Osteoblast (primary cell): ENCODE measurements around the gene ZNF726. TPM values are rescaled to one million over a fixed set of nuclear protein-coding genes. Genes with fewer than 3 reads are reported as not detected.
"Not testable (repeated sequence)": the region's sequence is repeated elsewhere in the genome, so short reads cannot be mapped to it uniquely, and the experiment has no call there.

ENCODE experiments used
- DNase-seq: peaks from one replicate; pipeline ENCODE4 v3.0.0; 2011; ENCODE audit warnings: low spot score, mixed read lengths; ENCODE audit not compliant: insufficient read length; ENCODE audit errors: missing footprints
- H2AFZ ChIP-seq: 2 replicates; pipeline ENCODE4 v1.6.0; 2011; ENCODE audit warnings: mild to moderate bottlenecking, low read length
- H3K27ac ChIP-seq: 2 replicates; pipeline ENCODE4 v1.5.1; 2011; ENCODE audit warnings: mild to moderate bottlenecking, low read depth, low read length, moderate library complexity
- H3K27me3 ChIP-seq: 2 replicates; pipeline ENCODE4 v1.6.0; 2012; ENCODE audit warnings: mild to moderate bottlenecking, control low read depth, inconsistent platforms, low read length, moderate library complexity; ENCODE audit not compliant: insufficient read depth
- H3K36me3 ChIP-seq: 2 replicates; pipeline ENCODE4 v1.5.1; 2011; ENCODE audit warnings: mild to moderate bottlenecking, low read length, control low read depth, moderate library complexity; ENCODE audit not compliant: insufficient read depth
- H3K4me1 ChIP-seq: 2 replicates; pipeline ENCODE4 v1.5.1; 2011; ENCODE audit warnings: mild to moderate bottlenecking, low read length, control low read depth, moderate library complexity; ENCODE audit not compliant: insufficient read depth
- H3K4me2 ChIP-seq: 2 replicates; pipeline ENCODE4 v1.6.0; 2011; ENCODE audit warnings: mild to moderate bottlenecking, low read length; ENCODE audit not compliant: insufficient read depth
- H3K4me3 ChIP-seq: fragments of 200-600 bp; sonication (generic); 3 replicates; pipeline ENCODE4 v1.5.1; 2012; ENCODE audit warnings: mild to moderate bottlenecking, low read length, inconsistent platforms; ENCODE audit not compliant: insufficient read depth
- H3K79me2 ChIP-seq: 2 replicates; pipeline ENCODE4 v1.6.0; 2012; ENCODE audit warnings: mild to moderate bottlenecking, low read length, control low read depth, inconsistent platforms; ENCODE audit not compliant: insufficient read depth
- H3K9me3 ChIP-seq: 2 replicates; pipeline ENCODE4 v1.5.1; 2011; ENCODE audit warnings: low read depth, low read length, control low read depth
- H4K20me1 ChIP-seq: 2 replicates; pipeline ENCODE4 v1.6.0; 2012; ENCODE audit warnings: mild to moderate bottlenecking, low read length, control low read depth; ENCODE audit not compliant: insufficient read depth
- CTCF ChIP-seq: IDR thresholded peaks from 2 replicates; pipeline ENCODE4 v1.5.1; 2011; ENCODE audit warnings: mild to moderate bottlenecking, low read depth, low read length, moderate library complexity; ENCODE audit errors: extremely low read depth
- total RNA-seq: library from RNA; depleted of rRNA; stranded (reverse); fragments of >200 nt; gene quantifications from 2 replicates; pipeline ENCODE4 v1.2.3, GENCODE V29; 2012

ZNF726 gene
- total RNA-seq, 1 donor: 1.8 TPM

- Histone ChIP-seq H3K27me3 (no peaks in the 10 kb centered on the region), H3K79me2 (no peaks in the 10 kb centered on the region), H3K36me3 (no peaks in the 10 kb centered on the region), H2AFZ (no peak overlapping the region), H4K20me1 (no peaks in the 10 kb centered on the region), H3K4me3 (no peak overlapping the region), H3K27ac (no peak overlapping the region), H3K9me3 (no peaks in the 10 kb centered on the region), H3K4me2 (no peak overlapping the region), H3K4me1 (no peaks in the 10 kb centered on the region)
- TF ChIP-seq CTCF: no peak
- no peak for DNase-seq
Measured at GRCh38 chr19:23971598-23971997, 56.9 kb downstream of the ZNF726 start.

- H4K20me1 ChIP-seq: no peaks in the 10 kb centered on the region
- no peaks in the 10 kb centered on the region for H3K36me3 ChIP-seq
- no peak overlapping the region for H3K27ac ChIP-seq
- no peak overlapping the region for H3K4me2 ChIP-seq
- no peak overlapping the region for H3K4me3 ChIP-seq
- H3K4me1 ChIP-seq: no peaks in the 10 kb centered on the region
- no peaks in the 10 kb centered on the region for H3K79me2 ChIP-seq
- no peak for DNase-seq
- H2AFZ ChIP-seq: no peak overlapping the region
- no peaks in the 10 kb centered on the region for H3K27me3 ChIP-seq
- no peaks in the 10 kb centered on the region for H3K9me3 ChIP-seq
- TF ChIP-seq CTCF: no peak
Measured at GRCh38 chr19:23972161-23972560, 57.5 kb downstream of the ZNF726 start.

- Histone ChIP-seq H3K27ac (no peak overlapping the region), H3K4me2 (no peak overlapping the region), H2AFZ (no peak overlapping the region), H3K79me2 (no peaks in the 10 kb centered on the region), H3K36me3 (no peaks in the 10 kb centered on the region), H3K4me3 (no peak overlapping the region), H3K27me3 (no peaks in the 10 kb centered on the region), H3K4me1 (no peaks in the 10 kb centered on the region), H4K20me1 (no peaks in the 10 kb centered on the region), H3K9me3 (no peaks in the 10 kb centered on the region)
- no peak for TF ChIP-seq CTCF
- DNase-seq: no peak
Measured at GRCh38 chr19:23974941-23975340, 60.3 kb downstream of the ZNF726 start.

GRCh38 chr19:23976631-23977030, 61.9 kb downstream of the ZNF726 start:
- DNase-seq, H3K27me3 ChIP-seq, H4K20me1 ChIP-seq, H3K27ac ChIP-seq, H3K4me2 ChIP-seq, H3K4me1 ChIP-seq, H3K4me3 ChIP-seq, H2AFZ ChIP-seq, H3K9me3 ChIP-seq, H3K79me2 ChIP-seq, H3K36me3 ChIP-seq: not testable (repeated sequence)

- not testable (repeated sequence) for H4K20me1 ChIP-seq, H3K27me3 ChIP-seq, H2AFZ ChIP-seq, H3K4me3 ChIP-seq, H3K4me1 ChIP-seq, H3K79me2 ChIP-seq, H3K36me3 ChIP-seq, DNase-seq, H3K27ac ChIP-seq, H3K4me2 ChIP-seq, H3K9me3 ChIP-seq
Measured at GRCh38 chr19:23977256-23977655, 62.6 kb downstream of the ZNF726 start.
